Heart right ventricle (tissue), 16 donors: ENCODE data around the gene C1QTNF1. TPM values are rescaled to one million over a fixed set of nuclear protein-coding genes. Genes with fewer than 3 reads are reported as not detected.
"Not testable (repeated sequence)": the region's sequence is repeated elsewhere in the genome, so short reads cannot be mapped to it uniquely, and the experiment has no call there.

Source experiments
- ATAC-seq, 8 donors: fragments of 200-7000 bp; cut with Tn5 transposase; one replicate each; pipeline ENCODE4 v1.9.1; 2020; ENCODE audit warnings: mild to moderate bottlenecking in 8 of 8, moderate library complexity in 8 of 8, moderate number of reproducible peaks in 1 of 8
- DNase-seq, 2 donors: peaks; one replicate each; pipeline ENCODE4 v3.0.0-alpha.2; 2020
- H3K27ac ChIP-seq, 10 donors: fragments of 200-600 bp; sonication (generic) in 2 of 10; one replicate each; pipeline versions ENCODE4 v1.5.0 to v1.8.0; 2020 to 2022; ENCODE audit warnings: mild to moderate bottlenecking in 3 of 10
- H3K27me3 ChIP-seq, 7 donors: fragments of 200-600 bp; one replicate each; pipeline ENCODE4 v1.8.0; 2021 to 2022; ENCODE audit warnings: mild to moderate bottlenecking in 2 of 7
- H3K36me3 ChIP-seq, 9 donors: fragments of 200-600 bp; sonication (generic) in 1 of 9; one replicate each; pipeline versions ENCODE4 v1.5.0 to v1.8.0; 2020 to 2022; ENCODE audit warnings: mild to moderate bottlenecking in 2 of 9
- H3K4me1 ChIP-seq, 9 donors: fragments of 200-600 bp; sonication (generic) in 1 of 9; one replicate each; pipeline versions ENCODE4 v1.5.0 to v1.8.0; 2020 to 2022; ENCODE audit warnings: mild to moderate bottlenecking in 4 of 9
- H3K4me3 ChIP-seq, 10 donors: fragments of 200-600 bp; sonication (generic) in 2 of 10; one replicate each; pipeline versions ENCODE4 v1.5.0 to v1.8.0; 2020 to 2022; ENCODE audit warnings: mild to moderate bottlenecking in 7 of 10, moderate library complexity in 2 of 10
- H3K9me3 ChIP-seq, 11 donors: fragments of 200-600 bp in 10 of 11; sonication (generic) in 2 of 11; one replicate each; pipeline versions ENCODE4 v1.5.0 to v1.8.0; 2013 to 2022; ENCODE audit warnings: mild to moderate bottlenecking in 2 of 11, control low read depth in 1 of 11, moderate library complexity in 1 of 11
- CTCF ChIP-seq, 9 donors: fragments of 200-600 bp; sonication (generic) in 2 of 9; IDR thresholded peaks; one replicate each; pipeline versions ENCODE4 v1.5.0 to v1.8.0; 2021 to 2022; ENCODE audit warnings: antibody characterized with exemption in 9 of 9, mild to moderate bottlenecking in 5 of 9, moderate library complexity in 1 of 9
- WGBS, 2 donors: extraction: QIAGEN DNeasy Blood & Tissue Kit; methylation state at CpG; one replicate each; pipeline ENCODE4 v1.1.7; 2013; ENCODE audit warnings: inconsistent platforms in 1 of 2; 5-methylcytosine and 5-hydroxymethylcytosine counted together
- intact Hi-C, 10 donors: fragments of 100-400 bp; cut with DNase I; formaldehyde crosslinking; loops; one replicate each; pipeline versions ENCODE4 v1.11.1 to v1.14.2; 2022
- polyA plus RNA-seq, 2 donors: library from polyadenylated mRNA; stranded (reverse); fragments of 200-250 nt; gene quantifications; one replicate each; pipeline ENCODE4 v1.2.3, GENCODE V29; 2013
- total RNA-seq, 10 donors: library from RNA; stranded (reverse); fragmentation: NEBNext Ultra II Directional in 3 of 10; extraction: Animal tissue kit (Norgen Biotek cat#: 25700) in 3 of 10; gene quantifications; one replicate each; pipeline versions ENCODE4 v1.2.1 to v1.2.4, GENCODE V29; 2021 to 2023
- donor health status: Arrhythmogenic right ventricular cardiomyopathy.
- donor health status: ischemic (EF 13 %, LVEDD 7.1; RV severe dilation, severe dysfunction).
- donor health status: healthy with polysubstance abuse.
- donor health status: DM: no; HTN: yes; CAD: no.
- donor health status: DM: no; HTN: no; CAD: no.
- donor health status: ischemic (EF 25% LVEDD 6.9; RV normal size, moderate dysfunction).
- donor health status: ischemic (EF 25% LVEDD 5.7; RV mildly dilated, moderate dysfunction).
- donor health status: healthy.
- donor health status: DM: yes; HTN: yes; CAD: no.
- donor health status: Ischemic cardiomyopathy.
- donor health status: ischemic (EF 35%, LVEDD 5.7; RV mildly dilated, moderate dysfunction).
- donor health status: nonischemic (EF 11% LVEDD 7.7; RV severe dilation, severe dysfunction).
- donor health status: DM: yes; HTN: yes; CAD: no.
- donor health status: PGD.
- donor health status: ischemic (EF 29% LVEDD 5.4; RV normal size, mild dysfunction).
- donor health status: nonischemic (EF 23%, LVEDD 6.1; RV moderate dilation, normal function).

C1QTNF1 gene
- total and polyA plus RNA-seq, 12 donors = 29.3 to 685 (median 67.3) TPM

GRCh38 chr17:79019261-79019631 is 4.7 kb upstream of the C1QTNF1 start:
- H3K4me3 ChIP-seq = no peak overlapping the region
- no peak overlapping the region for H3K27ac ChIP-seq
- peaks cover 0 to 36% (median 0%) of the 10 kb centered on the region in 7 donors for H3K27me3 ChIP-seq
- no peak for ATAC-seq
- H3K36me3 ChIP-seq = no peaks in the 10 kb centered on the region
- no peak for TF ChIP-seq CTCF (IDR thresholded peaks at IDR 0.05)
- no peak for DNase-seq
- peaks cover 21 to 50% (median 47%) of the 10 kb centered on the region in 9 donors for H3K4me1 ChIP-seq
- intact Hi-C loops = loop anchor here in 4 of 10 donors (1.0 to 10.0 kb wide), 4 partner anchors 58 to 376 kb away; no protein-coding TSS in a partner anchor
- no peaks in the 10 kb centered on the region for H3K9me3 ChIP-seq
- WGBS, 2 donors = 81 to 82% methylated on average over 2 of the region's 2 CpGs

- H3K4me1 ChIP-seq = peaks cover 24 to 57% (median 52%) of the 10 kb centered on the region in 9 donors
- H3K36me3 ChIP-seq = no peaks in the 10 kb centered on the region
- peak overlapping the region in 3 of 10 donors; percentile 2 to 20 (median 4) for H3K4me3 ChIP-seq
- DNase-seq (peak; percentile 65 to 79), ATAC-seq (peak; percentile 9 to 60 (median 38))
- H3K27ac ChIP-seq = peak overlapping the region; percentile 52 to 95 (median 90)
- H3K9me3 ChIP-seq = no peaks in the 10 kb centered on the region
- intact Hi-C loops = loop anchor here in 6 of 10 donors (1.0 to 10.0 kb wide), 8 partner anchors 23 to 375 kb away; partner anchors contain the start of gene ENGASE (in 1 of the 6)
- peak; percentile 53 to 85 (median 81) for TF ChIP-seq CTCF (IDR thresholded peaks at IDR 0.05)
- WGBS, 2 donors = 17 to 19% methylated on average over 19 of the region's 19 CpGs
- H3K27me3 ChIP-seq = peaks cover 0 to 42% (median 0%) of the 10 kb centered on the region in 7 donors
Measured at GRCh38 chr17:79019632-79020584, 4.1 kb upstream of the C1QTNF1 start.

- WGBS, 2 donors = 48 to 54% methylated on average over 2 of the region's 2 CpGs
- no peak overlapping the region for H3K4me3 ChIP-seq
- intact Hi-C loops = loop anchor here in 5 of 10 donors (2.0 to 10.0 kb wide), 4 partner anchors 22 to 372 kb away; partner anchors contain the start of gene ENGASE (in 1 of the 5)
- peak overlapping the region; percentile 52 to 95 (median 90) for H3K27ac ChIP-seq
- peaks cover 28 to 65% (median 61%) of the 10 kb centered on the region in 9 donors for H3K4me1 ChIP-seq
- ATAC-seq (no peak), DNase-seq (no peak)
- no peaks in the 10 kb centered on the region for H3K36me3 ChIP-seq
- peaks cover 0 to 51% (median 0%) of the 10 kb centered on the region in 7 donors for H3K27me3 ChIP-seq
- no peak for TF ChIP-seq CTCF (IDR thresholded peaks at IDR 0.05)
- H3K9me3 ChIP-seq = no peaks in the 10 kb centered on the region
Measured at GRCh38 chr17:79020631-79021301, 3.2 kb upstream of the C1QTNF1 start.

GRCh38 chr17:79021929-79022328 is 2.0 kb upstream of the C1QTNF1 start:
- H3K36me3 ChIP-seq, H3K9me3 ChIP-seq, ATAC-seq, H3K4me3 ChIP-seq, DNase-seq: not testable (repeated sequence)
- intact Hi-C loops = loop anchor here in 5 of 10 donors (2.0 to 10.0 kb wide), 4 partner anchors 21 to 370 kb away; partner anchors contain the start of gene ENGASE (in 1 of the 5)
- Histone ChIP-seq H3K27me3 (peaks cover 0 to 60% (median 0%) of the 10 kb centered on the region in 7 donors), H3K4me1 (peaks cover 35 to 77% (median 72%) of the 10 kb centered on the region in 9 donors), H3K27ac (peak overlapping the region; percentile 84 to 95 (median 90))
- 81 to 85% methylated on average over 2 of the region's 2 CpGs for WGBS, 2 donors
